GM12872 (cell line): ENCODE measurements around the gene KCNJ10.

Experiments
- TF ChIP-seq, protein P1 (sequence below): IDR thresholded peaks from 3 replicates; pipeline ENCODE4 v1.5.1; 2011; ENCODE audit warnings: low read depth, mild to moderate bottlenecking, low read length, moderate library complexity; ENCODE audit not compliant: insufficient read depth

KCNJ10 gene

GRCh38 chr1:160062230-160062532 lies 7.8 kb downstream of the KCNJ10 start:
- TF ChIP-seq, protein P1, sequence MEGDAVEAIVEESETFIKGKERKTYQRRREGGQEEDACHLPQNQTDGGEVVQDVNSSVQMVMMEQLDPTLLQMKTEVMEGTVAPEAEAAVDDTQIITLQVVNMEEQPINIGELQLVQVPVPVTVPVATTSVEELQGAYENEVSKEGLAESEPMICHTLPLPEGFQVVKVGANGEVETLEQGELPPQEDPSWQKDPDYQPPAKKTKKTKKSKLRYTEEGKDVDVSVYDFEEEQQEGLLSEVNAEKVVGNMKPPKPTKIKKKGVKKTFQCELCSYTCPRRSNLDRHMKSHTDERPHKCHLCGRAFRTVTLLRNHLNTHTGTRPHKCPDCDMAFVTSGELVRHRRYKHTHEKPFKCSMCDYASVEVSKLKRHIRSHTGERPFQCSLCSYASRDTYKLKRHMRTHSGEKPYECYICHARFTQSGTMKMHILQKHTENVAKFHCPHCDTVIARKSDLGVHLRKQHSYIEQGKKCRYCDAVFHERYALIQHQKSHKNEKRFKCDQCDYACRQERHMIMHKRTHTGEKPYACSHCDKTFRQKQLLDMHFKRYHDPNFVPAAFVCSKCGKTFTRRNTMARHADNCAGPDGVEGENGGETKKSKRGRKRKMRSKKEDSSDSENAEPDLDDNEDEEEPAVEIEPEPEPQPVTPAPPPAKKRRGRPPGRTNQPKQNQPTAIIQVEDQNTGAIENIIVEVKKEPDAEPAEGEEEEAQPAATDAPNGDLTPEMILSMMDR = no peak

- TF ChIP-seq, protein P1 = no peak
Measured at GRCh38 chr1:160061369-160062229, 8.4 kb downstream of the KCNJ10 start.

DNA sequence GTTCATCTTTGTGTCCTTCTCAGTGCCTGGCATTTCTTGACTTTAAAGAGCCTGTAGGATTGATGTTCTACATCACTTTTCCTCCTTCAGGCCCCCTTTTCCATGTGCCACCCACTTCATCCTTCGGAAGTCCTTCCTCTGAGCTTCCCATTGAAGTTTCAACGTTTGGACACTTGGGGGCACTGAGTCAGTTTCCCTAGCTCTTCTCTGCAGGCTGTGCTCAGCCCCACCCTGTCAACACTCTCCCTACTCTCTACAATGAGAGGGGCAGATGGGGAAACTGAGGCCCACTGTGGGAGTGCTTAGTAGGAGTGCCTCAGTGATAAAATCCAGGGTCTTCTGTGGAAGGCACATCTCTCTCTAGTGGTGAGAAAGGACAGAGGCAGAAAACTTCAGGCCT lies 11.9 kb downstream of the KCNJ10 start:
- TF ChIP-seq, protein P1 = peak; percentile 36; the same call in 2 of the 3 replicates

- TF ChIP-seq, protein P1 = no peak
Measured at GRCh38 chr1:160056648-160057169, 13.3 kb downstream of the KCNJ10 start.

DNA sequence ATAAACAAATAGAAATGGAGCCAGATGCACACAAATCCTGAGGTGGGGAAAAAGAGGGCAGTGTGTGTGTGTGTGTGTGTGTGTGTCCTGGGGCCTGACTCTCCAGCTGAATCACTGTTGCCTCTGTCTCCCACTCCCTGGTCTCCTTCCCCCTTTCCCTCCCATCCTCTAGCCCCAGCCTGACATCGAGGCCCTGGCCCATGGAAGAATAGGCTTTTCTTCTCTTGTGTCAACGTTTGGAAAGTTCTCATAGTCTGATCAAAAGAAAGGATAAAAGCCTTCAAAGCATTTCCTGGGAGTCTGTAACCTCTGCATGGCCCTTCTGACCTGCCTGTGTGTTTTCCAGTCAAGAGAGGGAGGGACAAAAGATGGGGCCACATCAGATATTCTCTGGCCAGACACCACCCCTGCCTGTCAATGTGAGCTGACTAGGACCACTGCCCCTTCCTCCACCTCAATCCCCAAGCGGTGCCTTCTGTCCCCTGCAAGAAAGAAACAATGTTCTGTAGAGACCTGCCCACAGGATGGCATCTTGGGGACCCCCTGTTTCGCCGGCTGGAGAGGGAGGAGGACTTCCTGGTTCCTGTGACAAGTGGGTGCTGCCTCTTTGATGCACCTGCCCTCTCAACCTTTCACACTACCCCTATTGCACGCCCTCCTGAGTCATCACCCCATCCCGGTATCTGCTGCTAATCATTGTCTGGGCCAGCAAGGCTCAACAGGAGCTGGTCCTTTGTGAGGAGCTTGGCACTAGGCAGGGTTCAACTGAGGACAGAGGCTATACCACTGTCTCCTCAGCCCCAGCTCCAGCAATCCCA lies 16.2 kb downstream of the KCNJ10 start:
- TF ChIP-seq, protein P1 = no peak

DNA sequence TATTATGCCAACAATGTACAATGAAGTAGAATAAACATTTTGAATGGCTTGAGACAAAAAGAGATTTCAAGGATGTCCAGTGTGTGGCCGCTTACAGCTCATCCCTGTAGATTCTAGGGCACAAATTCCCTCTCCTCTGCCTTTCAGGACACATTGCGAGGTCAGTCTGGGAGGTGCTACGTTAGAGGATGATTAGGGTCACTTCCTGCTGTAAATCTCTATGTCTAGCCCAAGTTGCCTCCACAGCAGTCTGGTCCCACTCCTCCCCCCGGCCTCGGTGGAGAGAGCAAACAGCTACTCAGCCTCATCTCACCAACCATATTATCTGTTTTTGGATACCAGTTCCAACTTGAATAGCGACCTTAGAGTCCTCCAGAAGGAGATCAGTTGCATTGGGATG lies 17.0 kb downstream of the KCNJ10 start:
- TF ChIP-seq, protein P1 = no peak

DNA sequence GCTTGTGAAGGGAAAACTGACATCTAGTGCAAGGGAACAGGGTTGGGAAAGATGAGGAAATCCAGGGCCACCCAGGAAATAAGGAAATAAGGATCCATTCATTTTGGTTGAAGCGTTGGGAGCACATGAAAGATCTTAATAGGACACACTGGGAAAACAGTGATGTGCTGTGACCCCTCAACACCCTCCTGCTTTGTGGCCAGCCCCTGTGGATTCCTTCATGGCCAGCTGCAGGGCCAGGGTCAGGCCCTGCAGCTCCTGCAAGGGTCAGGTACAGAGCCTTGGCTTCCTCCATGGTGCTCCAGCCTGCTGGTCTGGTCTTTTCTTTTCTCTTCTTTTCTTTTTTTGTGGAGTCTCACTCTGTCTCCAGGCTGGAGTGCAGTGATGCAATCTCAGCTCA lies 19.3 kb downstream of the KCNJ10 start:
- TF ChIP-seq, protein P1 = no peak
